ENCODE results near the gene DRAM1. TPM values are rescaled to one million over a fixed set of nuclear protein-coding genes. Genes with fewer than 3 reads are reported as not detected.
A peak's percentile ranks its signal among the peaks of the same experiment; 100 is the strongest.

Gene DRAM1, protein sequence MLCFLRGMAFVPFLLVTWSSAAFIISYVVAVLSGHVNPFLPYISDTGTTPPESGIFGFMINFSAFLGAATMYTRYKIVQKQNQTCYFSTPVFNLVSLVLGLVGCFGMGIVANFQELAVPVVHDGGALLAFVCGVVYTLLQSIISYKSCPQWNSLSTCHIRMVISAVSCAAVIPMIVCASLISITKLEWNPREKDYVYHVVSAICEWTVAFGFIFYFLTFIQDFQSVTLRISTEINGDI
- total RNA-seq (10 to 100 TPM; 28.6 to 37.4 TPM), polyA plus RNA-seq (10 to 100 TPM; 11.0 to 16.5 TPM)
- long read RNA-seq, donor 1, transcript DRAM1-201 (7 exons, 3,519 nt), result major isoform, 28 of 50 reads
- long read RNA-seq, donor 1, partial matches to known transcripts, result 11 of 50 reads
- long read RNA-seq, donor 1, other reads (novel, unspliced or antisense), result 8 of 50 reads
- long read RNA-seq, donor 2, transcript DRAM1-201 (7 exons, 3,519 nt), result major isoform, 12 of 36 reads
- long read RNA-seq, donor 2, partial matches to known transcripts, result 13 of 36 reads
- long read RNA-seq, donor 2, other reads (novel, unspliced or antisense), result 10 of 36 reads

DNA sequence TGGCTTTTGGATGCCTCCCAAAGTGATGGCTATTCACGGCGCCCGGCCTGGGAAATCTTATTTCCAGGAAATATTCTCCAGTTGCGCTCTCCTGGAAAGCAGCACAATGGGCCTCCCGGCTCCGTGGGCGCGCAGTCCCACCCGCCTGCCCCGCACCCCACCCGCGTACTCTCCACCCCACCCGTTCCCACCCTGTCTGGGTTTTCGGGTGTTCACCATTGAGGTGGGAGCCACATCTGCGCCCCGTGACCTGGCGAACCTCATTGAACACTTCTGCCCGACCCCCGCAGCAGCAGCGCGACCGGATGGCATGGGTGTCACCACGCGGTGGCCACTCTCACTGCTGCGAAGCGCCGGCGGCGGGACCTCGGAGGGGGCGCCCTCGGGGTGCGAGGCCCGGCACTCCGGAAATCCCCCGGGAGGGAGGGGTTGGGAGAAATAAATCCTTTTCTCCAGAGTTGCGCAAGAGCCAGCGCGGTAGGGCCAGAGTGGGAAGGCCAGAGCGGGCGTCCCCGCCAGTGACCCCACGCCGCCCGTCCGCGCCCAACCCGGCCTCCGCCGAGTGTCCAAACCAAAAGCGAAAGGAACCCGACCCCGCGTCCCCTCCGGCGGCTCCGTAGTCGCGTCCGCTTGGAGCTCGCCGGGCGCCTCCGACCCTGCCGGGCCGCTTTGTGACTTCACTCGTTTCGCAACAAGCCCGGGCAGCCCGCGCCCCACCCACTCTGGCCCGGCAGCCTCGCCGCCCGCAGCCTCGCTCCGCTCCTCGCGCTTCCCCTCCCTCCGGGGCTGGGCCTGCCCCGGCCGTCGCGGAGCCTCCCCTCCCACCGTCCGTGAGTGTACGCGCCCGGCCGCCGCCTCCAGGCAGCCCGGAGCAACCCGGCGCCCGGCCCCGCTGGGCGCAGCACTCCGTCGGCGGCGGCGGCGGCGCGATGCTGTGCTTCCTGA lies at the start of gene DRAM1:
Gene DRAM1, plus strand, starts transcription at position 720 of the 945 bp plus-strand sequence. Its CDS starts 210 bp downstream, at position 930.
- H3K4me3 ChIP-seq (ENCODE audit: low read length in 2 of 2), result peak within 1 kb of the TSS; percentile 60 to 71
- DNase-seq (peak; percentile 96 to 98), ATAC-seq (ENCODE audit: low FRiP score) (peak; percentile 96)
- WGBS, 2 donors, result 0 to 1% methylated on average over 98 to 105 of the region's 105 CpGs
- no peaks in the 10 kb centered on the region for H3K4me1 ChIP-seq (ENCODE audit: control insufficient read depth in 1 of 2, insufficient read depth in 2 of 2, low read length in 2 of 2)
- H3K9me3 ChIP-seq (ENCODE audit: control insufficient read depth, low read length), result no peaks in the 10 kb centered on the region
- H3K27me3 ChIP-seq (ENCODE audit: control insufficient read depth in 1 of 2, insufficient read depth in 2 of 2, low read length in 1 of 2), result no peaks in the 10 kb centered on the region
- no peaks in the 10 kb centered on the region for H3K36me3 ChIP-seq (ENCODE audit: control insufficient read depth in 1 of 2, insufficient read depth in 2 of 2, low read length in 1 of 2)
- intact Hi-C loops (cut with DNase I), result no loop called here
- peak within 1 kb of the TSS; percentile 91 to 96 for H3K27ac ChIP-seq (ENCODE audit: low read depth in 1 of 2, low read length in 2 of 2)

DNA sequence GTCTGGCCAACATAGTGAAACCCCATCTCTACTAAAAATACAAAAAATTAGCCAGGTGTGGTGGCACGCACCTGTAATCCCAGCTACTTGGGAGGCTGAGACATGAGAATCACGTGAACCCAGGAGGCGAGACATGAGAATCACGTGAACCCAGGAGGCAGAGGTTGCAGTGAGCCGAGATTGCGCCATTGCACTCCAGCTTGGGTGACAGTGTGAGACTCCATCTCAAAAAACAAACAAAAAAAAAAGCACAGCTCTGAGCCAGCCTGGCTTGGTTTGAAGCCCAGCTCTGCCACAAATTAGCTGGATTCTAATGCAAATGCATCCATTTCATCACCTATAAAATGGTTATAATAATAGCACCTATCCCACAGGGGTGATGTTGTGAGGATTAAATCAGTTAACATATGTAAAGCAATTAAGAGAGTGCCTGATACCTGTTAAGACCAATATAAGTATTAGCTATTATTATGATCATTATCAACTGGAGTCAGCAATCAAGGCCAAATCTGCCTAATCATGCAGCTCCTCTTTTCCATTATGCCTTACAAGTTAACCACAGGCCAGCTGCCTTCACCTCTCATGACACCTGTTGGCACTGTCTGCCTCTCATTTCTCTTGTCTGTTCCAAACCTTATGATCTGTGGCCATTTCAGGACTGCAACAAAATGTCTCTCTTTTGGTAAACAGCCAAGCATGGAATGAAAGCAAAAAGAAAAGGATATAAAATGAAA lies 48.8 kb upstream of the DRAM1 start:
- intact Hi-C loops (cut with DNase I), result loop anchor here in 1 of 2 donors (5.0 kb wide), 1 partner anchor 36 kb away; no protein-coding TSS in a partner anchor
- H3K4me1 ChIP-seq (ENCODE audit: control insufficient read depth in 1 of 2, insufficient read depth in 2 of 2, low read length in 2 of 2), result peaks cover 1 to 2% of the 10 kb centered on the region in 2 donors
- no peaks in the 10 kb centered on the region for H3K27me3 ChIP-seq (ENCODE audit: control insufficient read depth in 1 of 2, insufficient read depth in 2 of 2, low read length in 1 of 2)
- H3K36me3 ChIP-seq (ENCODE audit: control insufficient read depth in 1 of 2, insufficient read depth in 2 of 2, low read length in 1 of 2), result no peaks in the 10 kb centered on the region
- no peak overlapping the region for H3K27ac ChIP-seq (ENCODE audit: low read depth in 1 of 2, low read length in 2 of 2)
- no peak for ATAC-seq (ENCODE audit: low FRiP score)
- H3K4me3 ChIP-seq (ENCODE audit: low read length in 2 of 2), result no peak overlapping the region
- no peak for DNase-seq
- WGBS, 2 donors, result 97% methylated on average over 6 of the region's 6 CpGs
- no peaks in the 10 kb centered on the region for H3K9me3 ChIP-seq (ENCODE audit: control insufficient read depth, low read length)

DNA sequence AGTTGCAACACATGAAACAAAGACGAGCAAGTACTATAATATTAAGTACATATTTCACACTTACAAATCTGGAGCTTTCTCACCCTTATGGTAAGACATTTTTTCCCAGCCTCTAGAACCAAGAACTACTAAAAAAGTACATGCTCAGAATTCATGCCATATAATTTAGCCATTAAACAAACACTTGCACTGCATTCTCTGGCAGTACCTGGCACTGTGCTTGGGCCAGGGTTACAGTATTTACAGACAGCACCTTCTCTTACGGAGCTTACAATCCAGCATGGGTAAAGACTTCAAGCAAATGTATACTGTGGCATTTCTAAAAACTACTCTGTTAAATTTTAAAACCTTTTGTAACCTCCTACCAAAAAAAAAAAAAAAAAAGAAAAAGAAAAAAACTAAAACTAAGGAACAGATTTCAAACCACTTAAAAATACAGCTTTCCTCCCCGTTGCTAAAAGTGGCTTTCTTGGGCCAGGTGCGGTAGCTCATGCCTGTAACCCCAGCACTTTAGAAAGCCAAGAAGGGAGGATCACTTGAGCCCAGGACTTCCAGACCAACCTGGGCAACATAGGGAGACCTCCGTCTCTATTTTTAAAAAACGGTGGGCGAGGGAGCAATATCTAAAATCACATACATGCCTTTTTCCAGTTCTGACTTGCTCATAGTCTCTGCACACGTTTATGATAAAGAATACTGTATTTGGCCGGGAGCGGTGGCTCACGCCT lies 47.6 kb upstream of the DRAM1 start:
- peak overlapping the region in 1 of 2 donors; percentile 85 for H3K27ac ChIP-seq (ENCODE audit: low read depth in 1 of 2, low read length in 2 of 2)
- intact Hi-C loops (cut with DNase I), result loop anchor here (1.0 to 5.0 kb wide), 2 partner anchors 38 to 61 kb away; no protein-coding TSS in a partner anchor
- peaks cover 1 to 2% of the 10 kb centered on the region in 2 donors for H3K4me1 ChIP-seq (ENCODE audit: control insufficient read depth in 1 of 2, insufficient read depth in 2 of 2, low read length in 2 of 2)
- H3K4me3 ChIP-seq (ENCODE audit: low read length in 2 of 2), result peak overlapping the region; percentile 67 to 100
- no peak for DNase-seq
- no peaks in the 10 kb centered on the region for H3K27me3 ChIP-seq (ENCODE audit: control insufficient read depth in 1 of 2, insufficient read depth in 2 of 2, low read length in 1 of 2)
- no peak for ATAC-seq (ENCODE audit: low FRiP score)
- H3K36me3 ChIP-seq (ENCODE audit: control insufficient read depth in 1 of 2, insufficient read depth in 2 of 2, low read length in 1 of 2), result no peaks in the 10 kb centered on the region
- no peaks in the 10 kb centered on the region for H3K9me3 ChIP-seq (ENCODE audit: control insufficient read depth, low read length)
- WGBS, 2 donors, result 2 to 3% methylated on average over 11 of the region's 11 CpGs

DNA sequence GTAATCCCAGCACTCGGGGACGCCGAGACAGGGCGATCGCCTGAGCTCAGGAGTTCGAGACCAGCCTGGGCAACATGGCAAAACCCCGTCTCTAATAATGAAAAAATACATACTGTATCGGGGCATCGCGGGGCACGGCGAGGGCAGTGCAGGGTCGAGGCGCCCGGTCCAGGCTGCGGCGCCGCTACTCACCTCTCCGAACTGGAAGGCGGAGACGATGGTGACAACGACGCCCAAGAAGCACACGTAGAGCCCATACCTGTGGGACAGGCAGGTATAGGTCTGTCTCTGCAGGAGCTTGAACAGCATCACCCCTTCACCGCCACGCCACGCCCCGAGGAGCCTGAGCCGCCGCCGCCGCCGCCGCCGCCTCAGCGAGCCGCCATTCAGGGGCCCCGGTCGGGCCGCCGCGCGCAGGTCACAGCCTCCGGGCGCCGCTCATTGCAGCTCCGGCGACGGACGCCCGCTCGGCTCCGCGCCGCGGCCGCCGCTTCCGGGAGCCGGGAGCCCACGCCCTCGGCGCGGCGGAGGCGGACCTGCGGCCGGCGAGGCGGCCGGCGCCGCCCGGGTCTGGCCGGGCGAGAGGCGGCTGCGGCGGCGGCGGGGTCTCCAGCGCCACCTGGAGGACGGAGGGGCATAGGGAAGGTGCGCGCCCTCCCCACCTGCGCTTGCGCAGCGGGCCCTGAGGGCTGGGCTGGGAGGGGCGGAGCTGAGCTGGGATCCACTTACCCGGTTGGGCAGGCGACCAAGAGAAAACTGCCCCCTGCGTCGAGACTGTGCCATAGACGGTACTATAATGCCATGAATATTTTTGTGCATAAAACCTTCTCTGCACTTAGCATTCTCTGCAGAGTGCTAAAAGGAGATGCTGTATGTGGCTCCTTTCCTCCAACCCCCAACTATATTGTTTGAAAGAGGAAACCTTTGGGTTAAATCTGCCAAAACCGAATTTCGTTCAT lies 46.7 kb upstream of the DRAM1 start, which contains the start of gene GNPTAB:
Gene GNPTAB, minus strand, starts transcription at position 593 of the 959 bp plus-strand sequence. Its CDS starts 284 bp downstream, at position 309.
- DNase-seq (peak; percentile 96 to 98), ATAC-seq (ENCODE audit: low FRiP score) (peak; percentile 98)
- Histone ChIP-seq H3K4me1 (ENCODE audit: control insufficient read depth in 1 of 2, insufficient read depth in 2 of 2, low read length in 2 of 2) (peaks cover 0 to 1% of the 10 kb centered on the region in 2 donors), H3K27ac (ENCODE audit: low read depth in 1 of 2, low read length in 2 of 2) (peak within 1 kb of the TSS in 1 of 2 donors; percentile 85), H3K9me3 (ENCODE audit: control insufficient read depth, low read length) (no peaks in the 10 kb centered on the region), H3K27me3 (ENCODE audit: control insufficient read depth in 1 of 2, insufficient read depth in 2 of 2, low read length in 1 of 2) (no peaks in the 10 kb centered on the region), H3K4me3 (ENCODE audit: low read length in 2 of 2) (peak within 1 kb of the TSS; percentile 67 to 100), H3K36me3 (ENCODE audit: control insufficient read depth in 1 of 2, insufficient read depth in 2 of 2, low read length in 1 of 2) (no peaks in the 10 kb centered on the region)
- intact Hi-C loops (cut with DNase I), result loop anchor here in 1 of 2 donors (1.0 kb wide), 1 partner anchor 61 kb away; no protein-coding TSS in a partner anchor
- WGBS, 2 donors, result 0 to 1% methylated on average over 94 to 96 of the region's 96 CpGs

DNA sequence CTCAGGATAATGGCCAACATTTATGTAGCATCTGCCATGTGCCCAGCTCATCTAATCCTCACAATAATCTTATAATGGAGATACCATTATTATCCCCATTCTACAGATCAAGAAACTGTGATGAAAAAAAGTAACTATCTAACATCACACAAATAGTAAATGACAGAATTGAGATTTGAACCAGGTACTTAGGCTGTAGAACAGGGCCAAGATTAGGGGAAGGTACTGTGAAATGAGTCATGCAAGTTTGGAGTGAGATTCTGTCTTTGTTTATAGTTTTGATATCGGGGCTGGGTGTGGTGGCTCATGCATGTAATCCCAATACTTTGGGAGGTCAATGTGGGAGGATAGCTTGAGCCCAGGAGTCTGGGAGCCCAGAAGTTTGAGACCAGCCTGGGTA lies 45.4 kb upstream of the DRAM1 start:
- Histone ChIP-seq H3K27ac (ENCODE audit: low read depth in 1 of 2, low read length in 2 of 2) (no peak overlapping the region), H3K4me1 (ENCODE audit: control insufficient read depth in 1 of 2, insufficient read depth in 2 of 2, low read length in 2 of 2) (peaks cover 0 to 1% of the 10 kb centered on the region in 2 donors), H3K9me3 (ENCODE audit: control insufficient read depth, low read length) (no peaks in the 10 kb centered on the region), H3K27me3 (ENCODE audit: control insufficient read depth in 1 of 2, insufficient read depth in 2 of 2, low read length in 1 of 2) (no peaks in the 10 kb centered on the region), H3K4me3 (ENCODE audit: low read length in 2 of 2) (no peak overlapping the region), H3K36me3 (ENCODE audit: control insufficient read depth in 1 of 2, insufficient read depth in 2 of 2, low read length in 1 of 2) (no peaks in the 10 kb centered on the region)
- WGBS, 2 donors, result 80 to 81% methylated on average over 1 of the region's 1 CpG
- intact Hi-C loops (cut with DNase I), result no loop called here
- no peak for ATAC-seq (ENCODE audit: low FRiP score)
- DNase-seq, result no peak

DNA sequence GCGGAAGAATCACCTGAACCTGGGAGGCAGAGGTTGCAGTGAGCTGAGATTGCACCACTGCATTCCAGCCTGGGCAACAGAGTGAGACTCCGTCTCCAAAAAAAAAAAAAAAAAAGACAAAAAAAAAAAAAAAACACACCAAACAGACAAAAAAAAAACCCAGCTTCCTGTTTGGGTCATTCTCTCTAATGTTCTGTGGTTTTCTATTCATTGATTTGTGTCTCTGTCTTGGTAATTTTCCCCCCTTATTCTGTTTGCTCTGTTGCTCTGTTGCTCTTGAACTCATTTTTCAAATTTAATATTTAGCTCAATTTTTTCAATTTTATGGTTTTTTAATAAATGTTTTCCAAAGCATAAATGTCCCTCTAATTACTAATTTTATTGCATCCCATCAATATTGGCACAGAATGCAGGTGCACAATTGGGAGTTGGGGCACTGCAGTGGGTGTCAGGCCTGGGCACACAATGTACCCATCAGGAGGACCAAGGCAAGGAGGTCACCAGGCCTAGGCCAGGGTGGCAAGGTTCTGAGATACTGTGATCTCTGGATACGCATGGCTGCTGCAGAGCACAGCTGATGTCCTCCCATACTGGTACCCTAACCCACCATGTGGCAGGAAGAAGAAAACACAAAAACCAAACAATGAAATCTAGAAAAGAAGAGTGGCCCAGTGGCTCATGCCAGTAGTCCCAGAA lies 38.6 kb upstream of the DRAM1 start:
- H3K27me3 ChIP-seq (ENCODE audit: control insufficient read depth in 1 of 2, insufficient read depth in 2 of 2, low read length in 1 of 2), result no peaks in the 10 kb centered on the region
- ATAC-seq (ENCODE audit: low FRiP score), result no peak
- intact Hi-C loops (cut with DNase I), result no loop called here
- no peak overlapping the region for H3K27ac ChIP-seq (ENCODE audit: low read depth in 1 of 2, low read length in 2 of 2)
- 78 to 89% methylated on average over 3 of the region's 3 CpGs for WGBS, 2 donors
- DNase-seq, result no peak
- H3K9me3 ChIP-seq (ENCODE audit: control insufficient read depth, low read length), result no peaks in the 10 kb centered on the region
- no peaks in the 10 kb centered on the region for H3K36me3 ChIP-seq (ENCODE audit: control insufficient read depth in 1 of 2, insufficient read depth in 2 of 2, low read length in 1 of 2)
- H3K4me3 ChIP-seq (ENCODE audit: low read length in 2 of 2), result no peak overlapping the region
- no peaks in the 10 kb centered on the region for H3K4me1 ChIP-seq (ENCODE audit: control insufficient read depth in 1 of 2, insufficient read depth in 2 of 2, low read length in 2 of 2)
